IPS-20b (cell line): ENCODE results near the gene ETV6.

Experiments
- H3K27ac ChIP-seq: one replicate; pipeline ENCODE4 v1.5.1; 2013; ENCODE audit warnings: low read length
- H3K27me3 ChIP-seq: 2 replicates; pipeline ENCODE4 v1.6.1; 2013; ENCODE audit warnings: mild to moderate bottlenecking, low read length, inconsistent platforms; ENCODE audit not compliant: insufficient read depth
- H3K36me3 ChIP-seq: 2 replicates; pipeline ENCODE4 v1.6.1; 2013; ENCODE audit warnings: low read depth, mild to moderate bottlenecking, inconsistent platforms, low read length, moderate library complexity; ENCODE audit not compliant: insufficient read depth
- H3K4me1 ChIP-seq: 2 replicates; pipeline ENCODE4 v1.6.1; 2013; ENCODE audit warnings: mild to moderate bottlenecking, control low read depth, inconsistent platforms, low read length, moderate library complexity; ENCODE audit not compliant: insufficient read depth
- H3K4me3 ChIP-seq: 2 replicates; pipeline ENCODE4 v1.5.1; 2013; ENCODE audit warnings: mild to moderate bottlenecking, low read length, inconsistent platforms
- H3K9ac ChIP-seq: 2 replicates; pipeline ENCODE4 v1.6.1; 2013; ENCODE audit warnings: low read depth, mild to moderate bottlenecking, inconsistent platforms, low read length, moderate library complexity
- H3K9me3 ChIP-seq: 2 replicates; pipeline ENCODE4 v1.6.1; 2013; ENCODE audit warnings: mild to moderate bottlenecking, low read depth, low read length, inconsistent platforms; ENCODE audit not compliant: insufficient read depth

ETV6 gene

DNA sequence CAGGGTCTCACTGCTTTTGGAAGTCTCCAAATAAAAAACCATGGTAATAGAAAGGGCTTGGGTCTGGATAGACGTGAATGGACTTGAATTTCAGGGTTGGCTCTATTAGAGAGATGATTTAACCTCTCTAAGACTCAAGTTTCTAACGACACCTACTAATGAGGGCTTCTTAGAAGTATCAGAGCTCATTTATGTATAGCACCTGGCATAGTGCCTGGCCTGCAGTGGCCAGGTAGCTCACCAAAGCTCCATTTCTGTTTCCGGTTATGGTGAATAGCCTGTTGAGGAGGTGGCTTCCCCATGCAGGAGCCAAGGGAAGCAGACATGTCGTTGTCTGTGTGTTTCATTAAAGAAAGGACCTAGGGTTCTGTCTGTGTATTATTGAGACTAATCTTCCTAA is 108.6 kb downstream of the ETV6 start:
- no peaks in the 10 kb centered on the region for H3K27me3 ChIP-seq
- no peaks in the 10 kb centered on the region for H3K9me3 ChIP-seq
- no peak overlapping the region for H3K27ac ChIP-seq
- H3K4me1 ChIP-seq = peaks cover 11% of the 10 kb centered on the region
- H3K9ac ChIP-seq = no peak overlapping the region
- H3K36me3 ChIP-seq = no peaks in the 10 kb centered on the region
- H3K4me3 ChIP-seq = no peak overlapping the region

DNA sequence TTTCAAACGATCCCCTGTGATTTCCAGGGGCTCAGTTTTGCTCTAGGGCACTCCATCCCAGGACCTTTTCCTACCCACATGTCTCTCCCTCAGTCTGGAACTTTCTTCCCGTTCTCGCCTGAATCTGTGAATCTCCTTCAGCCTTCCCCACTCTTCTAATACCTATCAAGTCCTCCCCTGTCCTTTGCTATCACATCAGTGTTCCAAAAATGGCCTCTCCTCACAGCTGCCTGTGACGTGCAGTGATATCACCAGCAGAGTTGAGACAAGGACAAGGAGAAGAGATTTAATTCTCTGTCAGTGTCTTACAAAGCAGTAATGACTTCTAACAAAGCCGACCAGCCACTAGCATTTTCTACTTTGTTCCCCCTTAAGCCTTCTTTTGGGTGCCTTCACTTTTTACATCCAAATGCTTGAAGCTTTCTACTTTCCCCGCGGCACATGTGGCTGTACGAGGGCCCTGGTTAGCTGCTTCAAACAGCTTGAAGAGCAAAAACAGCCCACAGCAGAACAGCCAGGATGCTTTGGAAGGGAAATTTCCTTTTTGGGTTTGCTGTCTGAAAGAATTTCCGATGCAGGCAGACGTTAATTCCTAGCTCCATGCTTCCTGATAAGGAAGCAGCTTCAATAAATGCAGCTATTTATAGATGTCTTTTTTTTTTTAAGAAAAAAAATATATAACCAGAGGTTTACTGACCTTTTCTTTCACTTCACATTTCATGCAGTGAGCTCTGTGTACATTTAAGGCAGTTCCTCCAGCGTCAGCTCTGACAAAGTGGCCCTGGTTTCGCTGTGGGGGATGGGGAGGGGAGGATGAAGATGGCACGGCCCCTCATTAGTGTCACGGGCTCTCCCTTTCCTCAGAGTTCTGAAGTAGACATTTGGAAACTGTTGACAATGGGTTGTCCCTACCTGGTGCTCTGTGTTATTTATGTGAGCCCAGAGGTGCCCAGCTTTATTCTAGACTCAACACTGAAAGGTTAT is 109.3 kb downstream of the ETV6 start:
- H3K27me3 ChIP-seq = no peaks in the 10 kb centered on the region
- no peak overlapping the region for H3K27ac ChIP-seq
- H3K4me3 ChIP-seq = no peak overlapping the region
- peaks cover 11% of the 10 kb centered on the region; the same call in 1 of the 2 replicates for H3K4me1 ChIP-seq
- H3K9ac ChIP-seq = no peak overlapping the region
- no peaks in the 10 kb centered on the region for H3K9me3 ChIP-seq
- H3K36me3 ChIP-seq = no peaks in the 10 kb centered on the region

DNA sequence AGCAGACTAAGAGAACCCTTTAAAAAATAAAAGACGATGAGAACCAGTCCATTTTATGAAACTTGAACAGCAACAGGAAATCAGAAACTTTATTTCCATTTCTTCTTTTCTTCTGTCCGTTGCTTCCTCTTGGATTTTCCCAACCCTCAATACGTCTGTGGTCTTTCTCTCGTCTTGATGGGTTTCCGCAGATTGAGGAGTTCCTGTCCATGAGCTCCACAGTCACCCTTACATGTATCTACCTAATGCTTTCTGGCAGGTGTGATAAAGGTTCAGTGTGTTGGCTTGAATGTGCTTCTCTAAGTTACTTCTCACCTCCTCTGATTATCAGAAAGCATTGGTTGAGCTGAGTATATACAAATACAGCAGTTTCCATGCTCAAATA is 110.0 kb downstream of the ETV6 start:
- H3K27me3 ChIP-seq = no peaks in the 10 kb centered on the region
- H3K4me3 ChIP-seq = no peak overlapping the region
- H3K27ac ChIP-seq = no peak overlapping the region
- no peak overlapping the region for H3K9ac ChIP-seq
- H3K36me3 ChIP-seq = no peaks in the 10 kb centered on the region
- H3K9me3 ChIP-seq = no peaks in the 10 kb centered on the region
- peaks cover 11% of the 10 kb centered on the region; the same call in 1 of the 2 replicates for H3K4me1 ChIP-seq

DNA sequence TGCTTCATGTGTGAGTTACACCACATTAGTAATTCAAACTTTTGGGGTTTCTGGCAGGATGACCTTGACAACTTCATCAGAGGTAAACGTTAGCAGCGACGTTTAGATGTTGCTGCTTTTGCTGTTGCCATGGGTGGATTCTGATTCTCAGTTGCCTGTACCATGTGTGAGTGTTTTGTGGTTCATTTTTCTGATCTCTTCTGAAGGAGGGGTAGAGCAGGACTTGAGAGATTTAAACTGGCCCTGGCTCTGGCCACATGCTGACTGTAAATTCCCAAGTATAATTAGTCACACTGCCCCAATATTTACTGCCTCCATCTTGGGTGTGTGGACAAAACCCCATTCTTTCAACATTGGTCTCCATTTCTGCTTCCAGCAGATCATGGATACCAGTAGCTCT is 110.4 kb downstream of the ETV6 start:
- Histone ChIP-seq H3K27me3 (no peaks in the 10 kb centered on the region), H3K4me1 (peaks cover 11% of the 10 kb centered on the region; the same call in 1 of the 2 replicates), H3K27ac (no peak overlapping the region), H3K4me3 (no peak overlapping the region), H3K9me3 (no peaks in the 10 kb centered on the region), H3K36me3 (no peaks in the 10 kb centered on the region), H3K9ac (no peak overlapping the region)

DNA sequence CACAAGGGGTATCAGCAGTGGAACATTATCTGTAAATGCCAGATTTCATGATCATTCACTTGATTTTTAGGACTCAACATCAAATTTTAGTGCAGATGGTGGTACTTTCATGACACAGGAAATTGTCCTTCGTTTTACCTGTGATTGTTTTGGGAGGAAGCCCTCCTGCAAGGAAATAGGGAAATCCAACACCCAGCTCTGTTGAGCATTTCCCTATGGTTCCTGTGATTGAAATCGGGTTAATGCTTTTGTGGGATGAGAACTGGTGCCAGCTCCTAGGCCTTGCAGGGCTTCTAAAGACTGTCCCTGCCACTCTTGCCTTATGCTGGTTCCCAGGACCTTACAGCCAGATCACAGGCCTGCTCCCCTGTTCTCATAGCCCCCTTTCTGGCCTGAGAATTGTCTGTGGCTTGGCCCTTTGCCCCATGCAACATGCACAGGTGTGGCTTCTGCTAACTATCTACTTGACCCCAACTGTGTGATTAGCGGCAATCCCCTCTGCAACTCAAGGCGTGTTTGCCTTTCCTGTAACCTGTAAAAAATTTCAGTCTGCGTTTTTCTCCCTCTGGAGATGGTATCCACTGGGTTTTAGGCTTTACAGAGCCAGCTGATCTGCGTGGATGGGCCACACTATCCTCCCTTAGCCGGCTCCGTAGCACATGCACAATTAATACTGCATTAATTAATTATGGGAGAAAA is 112.5 kb downstream of the ETV6 start:
- H3K27ac ChIP-seq = no peak overlapping the region
- H3K9me3 ChIP-seq = no peaks in the 10 kb centered on the region
- no peaks in the 10 kb centered on the region for H3K36me3 ChIP-seq
- peaks cover 22% of the 10 kb centered on the region; the same call in 1 of the 2 replicates for H3K4me1 ChIP-seq
- no peaks in the 10 kb centered on the region for H3K27me3 ChIP-seq
- no peak overlapping the region for H3K4me3 ChIP-seq
- no peak overlapping the region for H3K9ac ChIP-seq

DNA sequence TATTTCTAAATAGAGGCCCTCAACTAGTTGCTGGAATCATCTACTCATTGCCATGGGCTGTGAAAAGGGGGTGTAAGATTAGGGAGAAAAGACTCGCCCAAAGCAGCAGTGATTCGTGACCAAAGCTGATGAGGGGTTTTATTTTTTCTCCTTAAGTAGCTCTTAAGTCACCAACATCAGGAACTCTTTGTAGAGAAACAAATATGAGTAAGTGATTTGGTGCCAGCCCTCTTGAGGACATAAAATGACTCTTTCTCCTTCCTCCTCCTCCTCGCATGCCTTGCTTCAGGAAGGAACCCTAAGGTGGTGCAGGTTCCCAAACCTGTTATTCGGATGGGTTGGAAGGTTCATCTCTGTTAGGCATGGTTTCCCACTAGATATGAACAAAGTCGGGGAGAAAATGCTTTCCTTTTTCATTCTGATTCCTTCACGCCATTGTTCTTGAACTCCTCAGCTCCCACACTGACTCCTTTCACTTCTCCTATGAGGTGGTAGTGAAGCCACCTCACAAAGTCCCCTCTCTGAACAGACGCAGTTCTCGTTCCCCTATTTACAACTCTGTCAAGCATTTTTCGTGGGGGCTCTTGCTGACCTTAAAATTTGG is 113.4 kb downstream of the ETV6 start:
- no peak overlapping the region for H3K27ac ChIP-seq
- H3K9me3 ChIP-seq = no peaks in the 10 kb centered on the region
- no peaks in the 10 kb centered on the region for H3K27me3 ChIP-seq
- H3K9ac ChIP-seq = no peak overlapping the region
- H3K4me3 ChIP-seq = no peak overlapping the region
- H3K4me1 ChIP-seq = peaks cover 22% of the 10 kb centered on the region; the same call in 1 of the 2 replicates
- no peaks in the 10 kb centered on the region for H3K36me3 ChIP-seq

DNA sequence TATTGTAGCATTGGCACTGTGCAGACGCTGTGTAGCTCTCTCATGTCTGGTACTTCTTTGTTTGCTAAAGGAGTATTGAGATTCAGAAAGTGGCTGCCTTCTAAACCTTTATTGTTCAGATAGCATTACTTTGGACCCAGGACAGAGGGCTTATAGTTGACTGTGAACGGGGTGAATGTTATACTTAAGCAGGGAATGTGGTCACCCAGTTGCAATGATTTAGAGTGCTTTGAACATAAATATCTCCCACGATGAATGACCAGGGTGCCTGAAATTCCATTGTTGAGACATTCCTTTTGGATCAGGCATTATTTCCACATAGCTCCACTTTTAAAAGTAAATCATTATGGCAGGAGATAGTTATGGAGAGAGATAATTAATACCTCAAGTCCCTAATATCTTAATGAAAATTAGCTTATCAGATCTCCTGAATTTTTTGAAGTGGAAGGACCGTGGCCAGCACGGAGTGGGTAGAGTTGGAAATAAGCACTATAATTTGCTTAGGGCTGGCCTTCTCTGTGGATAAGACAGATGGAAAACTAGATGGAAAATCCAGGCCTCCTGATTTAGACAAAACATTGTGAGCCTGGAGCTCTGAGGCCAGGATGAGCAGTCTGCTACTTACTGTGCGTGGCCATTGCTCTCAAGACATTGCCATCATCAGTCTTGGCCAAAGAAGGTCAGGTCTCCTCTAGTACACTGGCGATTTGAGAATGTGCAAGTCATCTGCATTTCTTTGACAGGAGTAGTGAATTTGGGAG is 114.5 kb downstream of the ETV6 start:
- no peaks in the 10 kb centered on the region for H3K9me3 ChIP-seq
- H3K4me1 ChIP-seq = peaks cover 22% of the 10 kb centered on the region; the same call in 1 of the 2 replicates
- no peak overlapping the region for H3K9ac ChIP-seq
- H3K4me3 ChIP-seq = no peak overlapping the region
- H3K27me3 ChIP-seq = no peaks in the 10 kb centered on the region
- H3K27ac ChIP-seq = no peak overlapping the region
- no peaks in the 10 kb centered on the region for H3K36me3 ChIP-seq

DNA sequence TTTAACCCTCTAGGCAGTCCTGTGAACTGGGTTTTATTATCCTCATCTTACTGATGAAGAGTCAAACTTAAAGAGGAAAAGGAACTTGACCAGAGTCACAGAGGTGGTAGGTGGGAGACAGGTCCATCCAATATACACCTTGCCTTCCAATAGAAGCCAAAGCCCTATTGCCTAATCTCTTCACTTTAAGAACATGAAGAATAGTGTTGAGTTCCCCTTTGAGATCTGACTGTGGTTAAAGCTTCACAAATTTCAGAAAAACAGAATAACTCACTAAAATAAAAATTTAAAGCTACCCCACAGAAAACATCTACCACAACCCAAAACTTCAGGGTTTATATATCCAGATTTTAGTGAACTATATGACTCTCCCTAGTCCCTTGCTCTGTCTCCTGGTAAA is 115.4 kb downstream of the ETV6 start:
- no peak overlapping the region for H3K9ac ChIP-seq
- no peaks in the 10 kb centered on the region for H3K9me3 ChIP-seq
- no peak overlapping the region for H3K4me3 ChIP-seq
- H3K4me1 ChIP-seq = peaks cover 22% of the 10 kb centered on the region; the same call in 1 of the 2 replicates
- no peak overlapping the region for H3K27ac ChIP-seq
- H3K27me3 ChIP-seq = no peaks in the 10 kb centered on the region
- H3K36me3 ChIP-seq = no peaks in the 10 kb centered on the region

DNA sequence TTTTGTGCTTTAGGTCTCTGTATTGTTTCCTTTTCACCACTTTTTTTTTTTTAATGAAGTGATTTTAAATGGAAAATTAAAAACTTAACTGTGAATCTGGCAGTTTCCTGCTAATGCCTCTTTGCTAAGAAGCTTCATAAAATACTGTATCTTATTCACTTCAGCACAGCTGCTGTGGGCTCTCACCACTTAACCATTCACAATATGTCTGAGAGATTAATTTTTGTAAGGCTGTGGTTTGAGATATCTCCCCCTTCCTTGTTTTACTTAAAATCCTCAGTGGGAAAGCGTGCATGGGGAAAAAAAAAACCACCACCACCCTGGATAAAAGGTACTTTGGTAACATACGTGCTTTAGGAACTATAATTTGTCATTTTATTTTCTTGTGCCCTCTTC is 115.9 kb downstream of the ETV6 start:
- peaks cover 22% of the 10 kb centered on the region; the same call in 1 of the 2 replicates for H3K4me1 ChIP-seq
- H3K9me3 ChIP-seq = no peaks in the 10 kb centered on the region
- no peak overlapping the region for H3K4me3 ChIP-seq
- no peaks in the 10 kb centered on the region for H3K36me3 ChIP-seq
- H3K27ac ChIP-seq = no peak overlapping the region
- no peaks in the 10 kb centered on the region for H3K27me3 ChIP-seq
- H3K9ac ChIP-seq = no peak overlapping the region

DNA sequence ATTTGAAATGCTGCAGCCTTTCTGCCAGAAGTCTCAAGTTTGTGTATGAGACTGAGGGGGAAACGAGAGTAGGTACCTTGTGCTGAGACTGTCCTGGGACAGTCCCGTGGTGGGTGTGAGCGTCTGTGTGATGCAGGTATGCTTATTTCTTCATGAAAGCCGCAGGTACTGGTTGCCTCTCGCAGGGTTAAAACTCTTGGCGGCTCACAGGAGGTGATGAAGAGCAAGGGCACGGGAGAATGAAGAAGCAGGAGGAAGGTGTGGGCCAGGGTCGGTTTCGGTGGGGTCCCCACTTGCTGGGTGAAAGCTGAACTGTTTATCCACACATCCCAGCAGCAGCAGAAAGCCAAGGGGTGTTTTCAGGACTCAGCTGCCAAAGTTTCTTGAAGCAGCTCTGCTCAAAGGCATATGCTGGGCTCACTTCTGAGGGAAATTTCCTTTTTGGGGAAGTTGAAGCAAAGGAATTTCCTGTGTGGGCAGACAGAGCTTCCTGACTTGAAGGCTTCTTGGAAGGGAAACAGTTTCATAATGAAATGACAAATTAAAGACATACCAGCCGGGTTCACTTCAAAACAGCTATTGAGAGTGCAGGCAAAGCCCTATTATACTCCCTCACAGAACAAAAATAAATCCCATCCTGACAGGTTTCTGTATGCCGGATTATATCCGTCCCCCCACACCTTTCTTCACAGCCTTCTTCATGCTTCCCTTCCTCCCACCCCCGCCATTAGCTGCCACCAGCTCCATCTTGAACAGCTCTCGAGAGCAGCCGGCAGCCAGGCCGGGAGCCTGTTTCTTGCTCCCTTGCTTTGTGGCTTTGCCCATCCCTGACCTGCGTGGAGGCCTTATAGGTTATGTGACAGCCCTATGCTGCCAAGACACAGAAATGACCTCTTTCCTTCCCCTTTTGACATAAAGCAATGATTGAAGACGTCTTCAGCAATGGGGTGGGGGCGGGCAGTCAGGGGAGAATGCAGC is 116.6 kb downstream of the ETV6 start:
- H3K9me3 ChIP-seq = no peaks in the 10 kb centered on the region
- no peaks in the 10 kb centered on the region for H3K27me3 ChIP-seq
- H3K4me3 ChIP-seq = no peak overlapping the region
- H3K4me1 ChIP-seq = peaks cover 22% of the 10 kb centered on the region; the same call in 1 of the 2 replicates
- H3K27ac ChIP-seq = no peak overlapping the region
- H3K36me3 ChIP-seq = no peaks in the 10 kb centered on the region
- no peak overlapping the region for H3K9ac ChIP-seq
